Hepatocyte (in vitro differentiated cells): Measurements from ENCODE around the gene PTGIS. TPM values are rescaled to one million over a fixed set of nuclear protein-coding genes. Genes with fewer than 3 reads are reported as not detected.

Experiments
- DNase-seq: peaks from one replicate; pipeline ENCODE4 v3.0.0-alpha.2; 2016; ENCODE audit warnings: low spot score
- H2AFZ ChIP-seq: fragments of 200-600 bp; sonication (generic); 2 replicates; pipeline ENCODE4 v1.6.0; 2016; ENCODE audit warnings: antibody characterized with exemption, mild to moderate bottlenecking
- H3K27ac ChIP-seq: fragments of 200-600 bp; sonication (generic); 2 replicates; pipeline ENCODE4 v1.5.1; 2016; ENCODE audit warnings: mild to moderate bottlenecking
- H3K27me3 ChIP-seq: fragments of 200-600 bp; sonication (generic); 2 replicates; pipeline ENCODE4 v1.6.1; 2016
- H3K36me3 ChIP-seq: fragments of 200-600 bp; sonication (generic); replicated peaks from 2 replicates; pipeline ENCODE4 v1.5.1; 2016; ENCODE audit warnings: low read depth; ENCODE audit not compliant: insufficient read depth
- H3K4me1 ChIP-seq: fragments of 200-600 bp; sonication (generic); 2 replicates; pipeline ENCODE4 v1.5.1; 2016; ENCODE audit warnings: mild to moderate bottlenecking, moderate library complexity; ENCODE audit not compliant: insufficient read depth
- H3K4me2 ChIP-seq: fragments of 200-600 bp; sonication (generic); 2 replicates; pipeline ENCODE4 v1.6.0; 2016
- H3K4me3 ChIP-seq: fragments of 200-600 bp; sonication (generic); 2 replicates; pipeline ENCODE4 v1.5.1; 2016; ENCODE audit warnings: mild to moderate bottlenecking
- H3K79me2 ChIP-seq: fragments of 200-600 bp; sonication (generic); 2 replicates; pipeline ENCODE4 v1.6.0; 2017; ENCODE audit warnings: mild to moderate bottlenecking
- H3K9me2 ChIP-seq: fragments of 200-600 bp; sonication (generic); replicated peaks from 2 replicates; pipeline ENCODE4 v1.6.0; 2017; ENCODE audit warnings: mild to moderate bottlenecking; ENCODE audit not compliant: insufficient read depth
- H3K9me3 ChIP-seq: fragments of 200-600 bp; sonication (generic); 2 replicates; pipeline ENCODE4 v1.5.1; 2016; ENCODE audit warnings: low read depth, mild to moderate bottlenecking
- H4K20me1 ChIP-seq: fragments of 200-600 bp; sonication (generic); 2 replicates; pipeline ENCODE4 v1.6.0; 2016; ENCODE audit warnings: mild to moderate bottlenecking; ENCODE audit not compliant: insufficient read depth, poor library complexity, severe bottlenecking
- EZH2 ChIP-seq: fragments of 200-600 bp; sonication (generic); IDR thresholded peaks from 2 replicates; pipeline ENCODE4 v1.6.1; 2016; ENCODE audit warnings: antibody characterized with exemption, mild to moderate bottlenecking, borderline replicate concordance
- EZH2phosphoT487 ChIP-seq: fragments of 200-600 bp; sonication (generic); IDR thresholded peaks from one replicate; pipeline ENCODE4 v1.6.1; 2018; ENCODE audit warnings: antibody characterized with exemption, mild to moderate bottlenecking, low read depth, moderate library complexity; ENCODE audit not compliant: unreplicated experiment, severe bottlenecking
- WGBS: methylation state at CpG from one replicate; pipeline ENCODE4 v1.1.6; 2016; ENCODE audit warnings: low lambda C conversion rate; ENCODE audit errors: missing lambda C conversion rate; 5-methylcytosine and 5-hydroxymethylcytosine counted together
- polyA plus RNA-seq: library from polyadenylated mRNA; unstranded; fragments of >200 nt; fragmentation: Nextera tagmentation; extraction: Ambion mirVana; gene quantifications from 2 replicates; pipeline ENCODE4 v1.2.1, GENCODE V29; 2016
- total RNA-seq: library from RNA; depleted of rRNA; stranded (reverse); fragments of >200 nt; gene quantifications from 2 replicates; pipeline ENCODE4 v1.2.3, GENCODE V29; 2014
- TF ChIP-seq, protein P1 (sequence below): fragments of 200-600 bp; sonication (generic); IDR thresholded peaks from 2 replicates; pipeline ENCODE4 v1.5.1; 2016; ENCODE audit warnings: antibody characterized with exemption, mild to moderate bottlenecking; ENCODE audit not compliant: poor library complexity

Gene PTGIS
- total and polyA plus RNA-seq, 2 experiments from 2014 or later: 25.4 to 26.1 TPM

DNA sequence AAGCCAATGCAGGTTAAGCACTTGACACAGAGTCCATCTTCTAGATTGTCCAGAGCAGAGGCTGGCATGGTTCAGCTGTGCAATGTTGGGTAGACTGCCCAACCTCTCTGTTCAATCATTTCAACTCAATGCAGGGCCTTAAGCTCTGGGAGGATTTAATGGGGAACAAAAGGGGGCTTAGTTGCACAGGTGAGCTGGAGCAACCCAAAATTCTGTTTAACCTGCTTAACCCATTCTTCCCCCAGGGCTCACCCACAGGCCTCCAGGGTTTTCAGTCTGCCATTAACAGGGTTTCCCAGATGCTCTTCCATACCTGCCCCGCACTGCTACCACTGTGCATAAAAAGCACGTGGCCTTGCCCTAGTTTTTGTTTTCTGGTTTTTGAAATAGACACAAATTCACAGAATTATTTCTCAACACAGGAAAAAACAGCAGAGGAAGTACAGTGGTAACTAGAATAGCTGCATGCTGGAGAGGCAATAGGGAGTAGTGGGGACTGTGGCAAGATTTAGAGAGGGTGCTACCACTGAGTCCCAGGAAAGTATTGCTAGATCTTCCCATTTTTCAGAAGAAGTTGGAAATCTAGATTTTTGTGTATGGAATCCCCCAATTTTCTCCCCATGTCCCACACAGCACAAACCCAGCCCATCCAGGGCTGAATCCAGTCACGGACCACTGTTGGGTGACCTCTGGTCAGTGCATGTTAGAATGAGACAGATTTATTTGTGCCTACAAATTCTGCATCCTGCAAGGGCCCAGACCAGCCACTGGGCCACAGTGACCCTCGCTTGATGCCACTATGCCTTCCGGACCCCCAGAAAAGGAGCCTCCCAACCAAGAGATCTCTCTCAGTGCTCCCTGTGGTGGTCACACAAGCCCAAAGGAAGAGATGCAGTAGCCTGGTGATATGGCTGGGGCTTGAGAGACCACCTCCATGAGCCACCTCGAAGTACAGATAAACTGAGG lies 4.6 kb downstream of the PTGIS start:
- no peak overlapping the region for H3K27ac ChIP-seq
- H4K20me1 ChIP-seq: no peaks in the 10 kb centered on the region
- peaks cover 15% of the 10 kb centered on the region for H3K79me2 ChIP-seq
- no peaks in the 10 kb centered on the region for H3K36me3 ChIP-seq
- peaks cover 9% of the 10 kb centered on the region for H3K4me1 ChIP-seq
- no peak for DNase-seq
- H3K27me3 ChIP-seq: no peaks in the 10 kb centered on the region
- H3K9me3 ChIP-seq: no peaks in the 10 kb centered on the region
- H2AFZ ChIP-seq: no peak overlapping the region
- H3K9me2 ChIP-seq: no peaks in the 10 kb centered on the region
- over 99% methylated on average over 6 of the region's 6 CpGs for WGBS
- no peak for TF ChIP-seq EZH2phosphoT487
- no peak for TF ChIP-seq EZH2
- TF ChIP-seq, protein P1, sequence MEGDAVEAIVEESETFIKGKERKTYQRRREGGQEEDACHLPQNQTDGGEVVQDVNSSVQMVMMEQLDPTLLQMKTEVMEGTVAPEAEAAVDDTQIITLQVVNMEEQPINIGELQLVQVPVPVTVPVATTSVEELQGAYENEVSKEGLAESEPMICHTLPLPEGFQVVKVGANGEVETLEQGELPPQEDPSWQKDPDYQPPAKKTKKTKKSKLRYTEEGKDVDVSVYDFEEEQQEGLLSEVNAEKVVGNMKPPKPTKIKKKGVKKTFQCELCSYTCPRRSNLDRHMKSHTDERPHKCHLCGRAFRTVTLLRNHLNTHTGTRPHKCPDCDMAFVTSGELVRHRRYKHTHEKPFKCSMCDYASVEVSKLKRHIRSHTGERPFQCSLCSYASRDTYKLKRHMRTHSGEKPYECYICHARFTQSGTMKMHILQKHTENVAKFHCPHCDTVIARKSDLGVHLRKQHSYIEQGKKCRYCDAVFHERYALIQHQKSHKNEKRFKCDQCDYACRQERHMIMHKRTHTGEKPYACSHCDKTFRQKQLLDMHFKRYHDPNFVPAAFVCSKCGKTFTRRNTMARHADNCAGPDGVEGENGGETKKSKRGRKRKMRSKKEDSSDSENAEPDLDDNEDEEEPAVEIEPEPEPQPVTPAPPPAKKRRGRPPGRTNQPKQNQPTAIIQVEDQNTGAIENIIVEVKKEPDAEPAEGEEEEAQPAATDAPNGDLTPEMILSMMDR: no peak
- no peak overlapping the region for H3K4me2 ChIP-seq
- H3K4me3 ChIP-seq: no peak overlapping the region

DNA sequence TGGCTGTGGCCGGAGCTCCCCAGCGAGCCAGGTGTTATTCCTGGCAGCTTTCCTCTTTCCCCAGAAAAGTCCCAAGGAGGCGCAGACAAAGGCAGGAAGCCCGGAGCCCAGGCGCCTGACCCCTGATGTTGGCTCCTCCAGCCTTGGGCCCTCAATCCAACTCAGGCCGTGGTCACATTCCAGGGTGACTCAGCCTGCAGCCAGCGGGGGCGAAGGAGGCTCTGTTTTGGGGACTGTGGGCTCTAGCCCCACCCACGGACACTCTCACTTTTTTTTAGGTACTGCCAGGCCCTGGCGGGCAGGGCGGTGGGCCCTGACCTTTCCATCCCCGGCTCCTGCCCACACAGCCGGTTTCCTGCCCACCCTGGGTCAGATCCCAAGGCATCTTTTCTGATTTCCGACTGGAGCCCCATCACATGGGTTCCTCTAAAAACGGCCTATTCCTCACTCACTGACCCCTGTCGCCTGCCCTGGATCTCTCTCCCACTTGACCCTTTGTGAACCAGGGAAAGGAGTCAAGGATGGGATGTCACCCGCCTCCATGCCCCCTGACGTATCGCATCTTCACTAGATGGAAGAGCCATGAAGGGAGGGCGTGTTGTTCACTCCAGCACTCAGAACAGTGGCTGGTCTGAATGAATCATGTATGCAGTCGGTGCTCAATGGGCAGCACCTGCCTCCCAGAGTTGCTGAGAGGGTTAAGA lies 5.5 kb downstream of the PTGIS start:
- no peak overlapping the region for H3K4me3 ChIP-seq
- peaks cover 15% of the 10 kb centered on the region for H3K79me2 ChIP-seq
- no peaks in the 10 kb centered on the region for H3K9me3 ChIP-seq
- no peaks in the 10 kb centered on the region for H3K36me3 ChIP-seq
- 75% methylated on average over 21 of the region's 21 CpGs for WGBS
- no peaks in the 10 kb centered on the region for H3K27me3 ChIP-seq
- H3K4me2 ChIP-seq: no peak overlapping the region
- no peaks in the 10 kb centered on the region for H4K20me1 ChIP-seq
- H3K4me1 ChIP-seq: peaks cover 9% of the 10 kb centered on the region
- H3K9me2 ChIP-seq: no peaks in the 10 kb centered on the region
- peak overlapping the region; percentile 38 for H3K27ac ChIP-seq
- DNase-seq: peak; percentile 41
- H2AFZ ChIP-seq: no peak overlapping the region
- no peak for TF ChIP-seq EZH2
- TF ChIP-seq EZH2phosphoT487: no peak

DNA sequence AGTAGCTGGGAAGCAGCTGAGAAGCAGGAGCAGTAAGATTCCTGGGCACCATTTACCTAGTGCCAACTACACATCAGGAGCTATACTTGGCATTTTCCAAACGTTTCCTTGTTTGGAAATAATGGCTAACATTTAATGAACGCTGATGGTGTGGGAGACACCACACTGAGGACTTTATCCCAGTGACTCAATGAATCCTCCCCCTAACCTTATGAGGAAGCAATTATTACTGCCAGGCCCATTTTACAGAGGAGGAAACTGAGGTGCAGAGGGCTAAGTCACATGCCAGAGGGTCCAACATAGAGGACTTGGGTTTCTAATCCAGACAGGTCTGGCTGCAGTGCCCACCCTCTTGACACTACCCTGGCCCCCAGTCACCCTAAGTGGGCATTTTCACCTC lies 6.1 kb downstream of the PTGIS start:
- 90% methylated on average over 2 of the region's 2 CpGs for WGBS
- no peak overlapping the region for H3K4me3 ChIP-seq
- H3K27ac ChIP-seq: peak overlapping the region; percentile 38
- no peaks in the 10 kb centered on the region for H3K27me3 ChIP-seq
- peaks cover 8% of the 10 kb centered on the region for H3K4me1 ChIP-seq
- no peak overlapping the region for H2AFZ ChIP-seq
- no peaks in the 10 kb centered on the region for H3K9me3 ChIP-seq
- H3K4me2 ChIP-seq: no peak overlapping the region
- H3K36me3 ChIP-seq: no peaks in the 10 kb centered on the region
- H4K20me1 ChIP-seq: no peaks in the 10 kb centered on the region
- peaks cover 15% of the 10 kb centered on the region for H3K79me2 ChIP-seq
- no peaks in the 10 kb centered on the region for H3K9me2 ChIP-seq
- no peak for DNase-seq
- no peak for TF ChIP-seq EZH2
- TF ChIP-seq EZH2phosphoT487: no peak
- TF ChIP-seq, protein P1: no peak

DNA sequence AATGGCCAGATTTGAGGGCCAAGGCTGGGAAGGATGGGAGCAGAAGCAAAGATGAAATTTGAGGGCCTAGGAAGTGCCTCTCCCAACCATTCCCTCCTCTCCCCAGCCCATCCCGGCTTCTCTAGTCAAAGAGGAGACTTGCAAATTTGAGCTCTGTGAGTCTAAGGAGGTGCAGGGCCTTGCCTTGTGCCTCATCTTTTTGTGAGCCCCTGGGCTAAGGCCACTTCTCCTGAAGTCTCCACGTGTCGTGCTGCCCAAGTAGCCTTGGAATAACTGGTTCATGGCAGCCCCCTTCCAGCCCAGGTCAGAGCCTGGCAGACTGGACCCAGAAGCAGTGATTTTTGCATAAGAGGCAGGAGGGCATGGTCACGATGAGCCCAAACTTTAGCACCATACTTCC lies 6.7 kb downstream of the PTGIS start:
- no peak overlapping the region for H3K27ac ChIP-seq

More for the DNA sequence above, 6.7 kb downstream of the PTGIS start:
- H3K36me3 ChIP-seq: no peaks in the 10 kb centered on the region
- H2AFZ ChIP-seq: no peak overlapping the region
- no peaks in the 10 kb centered on the region for H3K9me2 ChIP-seq
- peaks cover 15% of the 10 kb centered on the region for H3K79me2 ChIP-seq
- H3K4me2 ChIP-seq: no peak overlapping the region
- DNase-seq: no peak
- TF ChIP-seq, protein P1: no peak
- TF ChIP-seq EZH2: no peak
- no peak for TF ChIP-seq EZH2phosphoT487
- H3K4me3 ChIP-seq: no peak overlapping the region
- H4K20me1 ChIP-seq: no peaks in the 10 kb centered on the region
- WGBS: 85% methylated on average over 4 of the region's 4 CpGs
- no peaks in the 10 kb centered on the region for H3K27me3 ChIP-seq
- peaks cover 3% of the 10 kb centered on the region for H3K4me1 ChIP-seq
- no peaks in the 10 kb centered on the region for H3K9me3 ChIP-seq
